Measurements from ENCODE around the gene PHF14. TPM values are rescaled to one million over a fixed set of nuclear protein-coding genes. Genes with fewer than 3 reads are reported as not detected.

The PHF14 gene
- total and polyA plus RNA-seq, 2 donors (not counting 3 experiments of a cell fraction or from before 2014, with no cell fraction given), result 8.8 to 43.4 TPM

- Histone ChIP-seq H3K9me1 (replicated peaks; ENCODE audit: control insufficient read depth, extremely low read depth, insufficient read depth, low read length) (no peaks in the 10 kb centered on the region), H4K20me1 (replicated peaks; ENCODE audit: control insufficient read depth, extremely low read depth, insufficient read depth, low read length) (no peaks in the 10 kb centered on the region), H3K4me3 (replicated peaks in 1 of 3; ENCODE audit: insufficient read depth in 1 of 3, low read depth in 1 of 3, low read length in 3 of 3) (no peak overlapping the region), H3K9me3 (replicated peaks; ENCODE audit: control insufficient read depth, insufficient read depth, low read length) (no peaks in the 10 kb centered on the region), H3K27me3 (ENCODE audit: control insufficient read depth in 2 of 2, insufficient read depth in 2 of 2, low read length in 2 of 2) (no peaks in the 10 kb centered on the region), H3K4me2 (ENCODE audit: insufficient read depth, low read length) (no peak overlapping the region), H3K79me2 (ENCODE audit: control insufficient read depth, insufficient read depth, low read length) (no peaks in the 10 kb centered on the region), H2AFZ (ENCODE audit: low read depth, low read length) (no peak overlapping the region), H3K36me3 (ENCODE audit: control insufficient read depth in 2 of 2, extremely low read depth in 1 of 2, insufficient read depth in 2 of 2, low read length in 2 of 2) (no peaks in the 10 kb centered on the region), H3K27ac (ENCODE audit: insufficient read depth, low read depth, low read length) (no peak overlapping the region), H3K4me1 (ENCODE audit: control insufficient read depth, extremely low read depth, insufficient read depth, low read length) (no peaks in the 10 kb centered on the region), H3K9ac (replicated peaks; ENCODE audit: extremely low read depth, insufficient read depth, low read length) (no peak overlapping the region)
- dilution Hi-C loops (cut with MboI; ENCODE audit: extremely low pct_ligation_motif_present, low sequenced_read_pairs), result no loop called here
- TF ChIP-seq JUN (IDR thresholded peaks at IDR 0.05; ENCODE audit: borderline replicate concordance, insufficient read depth, insufficient read length, low read depth) (no peak), POLR2AphosphoS5 (IDR thresholded peaks at IDR 0.05; ENCODE audit: insufficient read depth, low read depth, low read length) (no peak), GATA2 (IDR thresholded peaks at IDR 0.05; ENCODE audit: insufficient read depth, insufficient read length, low read depth, low read length) (no peak), FOS (IDR thresholded peaks at IDR 0.05; ENCODE audit: borderline replicate concordance, insufficient read depth, low read length) (no peak), MYC (IDR thresholded peaks at IDR 0.05; ENCODE audit: low read depth, low read length) (no peak), POLR2A (IDR thresholded peaks at IDR 0.05; ENCODE audit: low read depth, low read length) (no peak), MAX (IDR thresholded peaks at IDR 0.05; ENCODE audit: insufficient read depth, insufficient read length) (no peak), EZH2 (IDR thresholded peaks at IDR 0.05; ENCODE audit: borderline replicate concordance, low read depth, low read length, severe bottlenecking) (no peak), CTCF (IDR thresholded peaks at IDR 0.05; ENCODE audit: extremely low read depth in 1 of 2, insufficient read depth in 1 of 2, low read depth in 1 of 2, low read length in 2 of 2) (no peak)
- no TSS peak for BruUV-seq (replicated peaks)
- POLR2A ChIA-PET, result no interaction called here
- CTCF ChIA-PET, result interaction anchor here (1.2 kb wide), 1 partner anchor 46 kb away, joined by 3 read pairs; no protein-coding TSS in a partner anchor
- DNase-seq (ENCODE audit: low read depth, low spot score) (no peak), FAIRE-seq (no peak)
- intact Hi-C loops (cut with micrococcal nuclease), result no loop called here
Measured at GRCh38 chr7:11166051-11166450, 192.4 kb downstream of the PHF14 start.
